Loucy (cell line): ENCODE results near the gene TOMM70.

Experiments
- EZH2phosphoT487 ChIP-seq: fragments of 200-600 bp; IDR thresholded peaks from 2 replicates; pipeline ENCODE4 v1.6.1; 2018; ENCODE audit warnings: antibody characterized with exemption, mild to moderate bottlenecking, moderate library complexity, borderline replicate concordance
- TF ChIP-seq, protein P1 (sequence below): fragments of 200-600 bp; sonication (generic); conservative IDR thresholded peaks from 2 replicates; pipeline ENCODE4 v1.5.1; 2014; ENCODE audit warnings: mild to moderate bottlenecking, antibody characterized with exemption, low read length

DNA sequence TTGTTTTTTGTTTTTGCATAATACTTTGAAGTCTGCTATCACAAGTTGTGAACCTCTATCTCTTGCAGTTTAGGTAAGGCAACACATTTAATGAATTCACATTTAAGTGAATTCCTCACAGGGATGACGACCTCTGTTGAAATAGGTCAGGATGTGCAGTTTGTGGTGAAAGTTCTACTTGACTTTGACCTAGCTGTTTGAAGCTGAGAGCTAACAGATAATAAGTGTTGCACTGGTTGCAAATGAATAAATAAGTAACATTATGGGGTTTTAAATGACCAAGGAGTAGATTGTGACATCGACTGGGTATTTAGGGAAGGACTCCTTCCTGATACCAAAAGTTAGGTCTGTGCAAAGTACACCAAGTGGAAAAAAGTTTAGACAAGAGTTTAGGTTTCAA is 42.5 kb downstream of the TOMM70 start:
- TF ChIP-seq, protein P1, sequence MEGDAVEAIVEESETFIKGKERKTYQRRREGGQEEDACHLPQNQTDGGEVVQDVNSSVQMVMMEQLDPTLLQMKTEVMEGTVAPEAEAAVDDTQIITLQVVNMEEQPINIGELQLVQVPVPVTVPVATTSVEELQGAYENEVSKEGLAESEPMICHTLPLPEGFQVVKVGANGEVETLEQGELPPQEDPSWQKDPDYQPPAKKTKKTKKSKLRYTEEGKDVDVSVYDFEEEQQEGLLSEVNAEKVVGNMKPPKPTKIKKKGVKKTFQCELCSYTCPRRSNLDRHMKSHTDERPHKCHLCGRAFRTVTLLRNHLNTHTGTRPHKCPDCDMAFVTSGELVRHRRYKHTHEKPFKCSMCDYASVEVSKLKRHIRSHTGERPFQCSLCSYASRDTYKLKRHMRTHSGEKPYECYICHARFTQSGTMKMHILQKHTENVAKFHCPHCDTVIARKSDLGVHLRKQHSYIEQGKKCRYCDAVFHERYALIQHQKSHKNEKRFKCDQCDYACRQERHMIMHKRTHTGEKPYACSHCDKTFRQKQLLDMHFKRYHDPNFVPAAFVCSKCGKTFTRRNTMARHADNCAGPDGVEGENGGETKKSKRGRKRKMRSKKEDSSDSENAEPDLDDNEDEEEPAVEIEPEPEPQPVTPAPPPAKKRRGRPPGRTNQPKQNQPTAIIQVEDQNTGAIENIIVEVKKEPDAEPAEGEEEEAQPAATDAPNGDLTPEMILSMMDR, result no peak
- TF ChIP-seq EZH2phosphoT487, result no peak
